ENCODE data around the gene PSME1. TPM values are rescaled to one million over a fixed set of nuclear protein-coding genes. Genes with fewer than 3 reads are reported as not detected.

PSME1 gene
- total and polyA plus RNA-seq, 10 of the 15 experiments (the other 5 are each of a cell fraction or from before 2014, with no cell fraction given): 250 to 1,378 (median 412) TPM

- TF ChIP-seq NR2C2 (IDR thresholded peaks at IDR 0.05; ENCODE audit: borderline replicate concordance, control insufficient read depth, insufficient read length, low read depth) (no peak), ZNF24 (IDR thresholded peaks at IDR 0.05) (no peak), BCL11A (IDR thresholded peaks at IDR 0.05; ENCODE audit: low read depth, low read length) (no peak), KLF5 (IDR thresholded peaks at IDR 0.05; ENCODE audit: partially characterized antibody) (no peak), CTCF (IDR thresholded peaks at IDR 0.05 in 2 of 3, conservative IDR thresholded peaks at IDR 0.05 in 1 of 3; ENCODE audit: control insufficient read depth in 2 of 3, extremely low read depth in 1 of 3, insufficient read depth in 1 of 3, low read depth in 3 of 3, low read length in 3 of 3) (no peak), CEBPB (IDR thresholded peaks at IDR 0.05; ENCODE audit: borderline replicate concordance in 1 of 2, low read depth in 2 of 2, low read length in 2 of 2) (no peak), ZBED1 (IDR thresholded peaks at IDR 0.05; ENCODE audit: borderline replicate concordance) (no peak; the same call in 1 of the 2 replicates), NFYA (IDR thresholded peaks at IDR 0.05; ENCODE audit: borderline replicate concordance, low read depth, low read length) (no peak), EED (IDR thresholded peaks at IDR 0.05; ENCODE audit: low read depth) (peak; percentile 58; the same call in 1 of the 2 replicates), ZZZ3 (IDR thresholded peaks at IDR 0.05; ENCODE audit: control insufficient read depth, insufficient read length, low read depth) (no peak), TARDBP (IDR thresholded peaks at IDR 0.05; ENCODE audit: borderline replicate concordance) (no peak), TCF12 (IDR thresholded peaks at IDR 0.05; ENCODE audit: low read depth, low read length) (no peak), POLR2AphosphoS2 (IDR thresholded peaks at IDR 0.05; ENCODE audit: low read depth, low read length) (peak; percentile 41; the same call in 1 of the 2 replicates), CBX3 (IDR thresholded peaks at IDR 0.05; ENCODE audit: borderline replicate concordance, low read depth) (no peak)
- TF ChIP-seq, protein P1, sequence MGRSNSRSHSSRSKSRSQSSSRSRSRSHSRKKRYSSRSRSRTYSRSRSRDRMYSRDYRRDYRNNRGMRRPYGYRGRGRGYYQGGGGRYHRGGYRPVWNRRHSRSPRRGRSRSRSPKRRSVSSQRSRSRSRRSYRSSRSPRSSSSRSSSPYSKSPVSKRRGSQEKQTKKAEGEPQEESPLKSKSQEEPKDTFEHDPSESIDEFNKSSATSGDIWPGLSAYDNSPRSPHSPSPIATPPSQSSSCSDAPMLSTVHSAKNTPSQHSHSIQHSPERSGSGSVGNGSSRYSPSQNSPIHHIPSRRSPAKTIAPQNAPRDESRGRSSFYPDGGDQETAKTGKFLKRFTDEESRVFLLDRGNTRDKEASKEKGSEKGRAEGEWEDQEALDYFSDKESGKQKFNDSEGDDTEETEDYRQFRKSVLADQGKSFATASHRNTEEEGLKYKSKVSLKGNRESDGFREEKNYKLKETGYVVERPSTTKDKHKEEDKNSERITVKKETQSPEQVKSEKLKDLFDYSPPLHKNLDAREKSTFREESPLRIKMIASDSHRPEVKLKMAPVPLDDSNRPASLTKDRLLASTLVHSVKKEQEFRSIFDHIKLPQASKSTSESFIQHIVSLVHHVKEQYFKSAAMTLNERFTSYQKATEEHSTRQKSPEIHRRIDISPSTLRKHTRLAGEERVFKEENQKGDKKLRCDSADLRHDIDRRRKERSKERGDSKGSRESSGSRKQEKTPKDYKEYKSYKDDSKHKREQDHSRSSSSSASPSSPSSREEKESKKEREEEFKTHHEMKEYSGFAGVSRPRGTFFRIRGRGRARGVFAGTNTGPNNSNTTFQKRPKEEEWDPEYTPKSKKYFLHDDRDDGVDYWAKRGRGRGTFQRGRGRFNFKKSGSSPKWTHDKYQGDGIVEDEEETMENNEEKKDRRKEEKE (IDR thresholded peaks at IDR 0.05): no peak
- TF ChIP-seq, protein P2, sequence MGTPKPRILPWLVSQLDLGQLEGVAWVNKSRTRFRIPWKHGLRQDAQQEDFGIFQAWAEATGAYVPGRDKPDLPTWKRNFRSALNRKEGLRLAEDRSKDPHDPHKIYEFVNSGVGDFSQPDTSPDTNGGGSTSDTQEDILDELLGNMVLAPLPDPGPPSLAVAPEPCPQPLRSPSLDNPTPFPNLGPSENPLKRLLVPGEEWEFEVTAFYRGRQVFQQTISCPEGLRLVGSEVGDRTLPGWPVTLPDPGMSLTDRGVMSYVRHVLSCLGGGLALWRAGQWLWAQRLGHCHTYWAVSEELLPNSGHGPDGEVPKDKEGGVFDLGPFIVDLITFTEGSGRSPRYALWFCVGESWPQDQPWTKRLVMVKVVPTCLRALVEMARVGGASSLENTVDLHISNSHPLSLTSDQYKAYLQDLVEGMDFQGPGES (IDR thresholded peaks at IDR 0.05): no peak
- TF ChIP-seq, protein P3, sequence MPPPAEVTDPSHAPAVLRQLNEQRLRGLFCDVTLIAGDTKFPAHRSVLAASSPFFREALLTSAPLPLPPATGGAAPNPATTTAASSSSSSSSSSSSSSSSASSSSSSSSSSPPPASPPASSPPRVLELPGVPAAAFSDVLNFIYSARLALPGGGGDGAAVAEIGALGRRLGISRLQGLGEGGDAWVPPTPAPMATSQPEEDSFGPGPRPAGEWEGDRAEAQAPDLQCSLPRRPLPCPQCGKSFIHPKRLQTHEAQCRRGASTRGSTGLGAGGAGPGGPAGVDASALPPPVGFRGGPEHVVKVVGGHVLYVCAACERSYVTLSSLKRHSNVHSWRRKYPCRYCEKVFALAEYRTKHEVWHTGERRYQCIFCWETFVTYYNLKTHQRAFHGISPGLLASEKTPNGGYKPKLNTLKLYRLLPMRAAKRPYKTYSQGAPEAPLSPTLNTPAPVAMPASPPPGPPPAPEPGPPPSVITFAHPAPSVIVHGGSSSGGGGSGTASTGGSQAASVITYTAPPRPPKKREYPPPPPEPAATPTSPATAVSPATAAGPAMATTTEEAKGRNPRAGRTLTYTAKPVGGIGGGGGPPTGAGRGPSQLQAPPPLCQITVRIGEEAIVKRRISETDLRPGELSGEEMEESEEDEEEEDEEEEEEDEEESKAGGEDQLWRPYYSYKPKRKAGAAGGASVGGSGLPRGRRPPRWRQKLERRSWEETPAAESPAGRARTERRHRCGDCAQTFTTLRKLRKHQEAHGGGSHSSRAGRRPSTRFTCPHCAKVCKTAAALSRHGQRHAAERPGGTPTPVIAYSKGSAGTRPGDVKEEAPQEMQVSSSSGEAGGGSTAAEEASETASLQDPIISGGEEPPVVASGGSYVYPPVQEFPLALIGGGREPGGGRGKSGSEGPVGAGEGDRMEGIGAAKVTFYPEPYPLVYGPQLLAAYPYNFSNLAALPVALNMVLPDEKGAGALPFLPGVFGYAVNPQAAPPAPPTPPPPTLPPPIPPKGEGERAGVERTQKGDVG (CRISPR knock-in tag; IDR thresholded peaks at IDR 0.05): no peak
- TF ChIP-seq, protein P4, sequence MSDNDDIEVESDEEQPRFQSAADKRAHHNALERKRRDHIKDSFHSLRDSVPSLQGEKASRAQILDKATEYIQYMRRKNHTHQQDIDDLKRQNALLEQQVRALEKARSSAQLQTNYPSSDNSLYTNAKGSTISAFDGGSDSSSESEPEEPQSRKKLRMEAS (IDR thresholded peaks at IDR 0.05; ENCODE audit: low read depth, low read length): peak; percentile 77
Measured at GRCh38 chr14:24146453-24146977, 10.5 kb downstream of the PSME1 start, which contains the start of gene PSME2 (continued).
